Measurements from ENCODE around the gene REM2.
A peak's percentile ranks its signal among the peaks of the same experiment; 100 is the strongest.
"Not testable (repeated sequence)": the region's sequence is repeated elsewhere in the genome, so short reads cannot be mapped to it uniquely, and the experiment has no call there.

Gene REM2

GRCh38 chr14:22910916-22911315 lies 27.9 kb downstream of the REM2 start:
- DNase-seq (ENCODE audit: low read depth) = no peak
- TF ChIP-seq CTCF (IDR thresholded peaks at IDR 0.05; ENCODE audit: low read depth, low read length, missing control alignments) = no peak
- H3K4me3 ChIP-seq (ENCODE audit: low read depth, low read length) = no peak overlapping the region

- DNase-seq (ENCODE audit: low read depth); H3K4me3 ChIP-seq (ENCODE audit: low read depth, low read length): not testable (repeated sequence)
Observed at GRCh38 chr14:22914836-22915235, 31.8 kb downstream of the REM2 start.

- H3K4me3 ChIP-seq (ENCODE audit: low read depth, low read length) = no peak overlapping the region
- TF ChIP-seq CTCF (IDR thresholded peaks at IDR 0.05; ENCODE audit: low read depth, low read length, missing control alignments) = no peak
- no peak for DNase-seq (ENCODE audit: low read depth)
Observed at GRCh38 chr14:22915886-22916521, 33.0 kb downstream of the REM2 start.

GRCh38 chr14:22918804-22919600 lies 36.0 kb downstream of the REM2 start, which contains the start of gene RBM23:
RBM23 (minus strand) TSS chr14:22919149.
- TF ChIP-seq CTCF (IDR thresholded peaks at IDR 0.05; ENCODE audit: low read depth, low read length, missing control alignments) = no peak
- peak; percentile 100 for DNase-seq (ENCODE audit: low read depth)
- H3K4me3 ChIP-seq (ENCODE audit: low read depth, low read length) = peak within 1 kb of the TSS; percentile 89

GRCh38 chr14:22919601-22919921 lies 36.5 kb downstream of the REM2 start:
- no peak for TF ChIP-seq CTCF (IDR thresholded peaks at IDR 0.05; ENCODE audit: low read depth, low read length, missing control alignments)
- peak overlapping the region; percentile 42 for H3K4me3 ChIP-seq (ENCODE audit: low read depth, low read length)
- DNase-seq (ENCODE audit: low read depth) = no peak

GRCh38 chr14:22920697-22921096 lies 37.7 kb downstream of the REM2 start:
- H3K4me3 ChIP-seq (ENCODE audit: low read depth, low read length) = no peak overlapping the region
- no peak for DNase-seq (ENCODE audit: low read depth)
- TF ChIP-seq CTCF (IDR thresholded peaks at IDR 0.05; ENCODE audit: low read depth, low read length, missing control alignments) = no peak

- no peak overlapping the region for H3K4me3 ChIP-seq (ENCODE audit: low read depth, low read length)
- no peak for DNase-seq (ENCODE audit: low read depth)
- TF ChIP-seq CTCF (IDR thresholded peaks at IDR 0.05; ENCODE audit: low read depth, low read length, missing control alignments) = no peak
Observed at GRCh38 chr14:22922294-22922693, 39.3 kb downstream of the REM2 start.

Data from GM12864 (cell line).